Suprapubic skin (tissue), 3 donors: ENCODE measurements around the gene TCERG1L.

Source experiments
- CTCF ChIP-seq, 2 donors: fragments of 200-600 bp in 1 of 2; fragments of 450-650 bp in 1 of 2; sonication (generic) in 1 of 2; IDR thresholded peaks; one replicate each; pipeline ENCODE4 v1.5.1; 2016 to 2019; ENCODE audit warnings: antibody characterized with exemption in 2 of 2, mild to moderate bottlenecking in 1 of 2, moderate library complexity in 1 of 2
- POLR2A ChIP-seq, 2 donors: fragments of 450-650 bp; IDR thresholded peaks; one replicate each; pipeline ENCODE4 v1.6.1; 2017; ENCODE audit warnings: antibody characterized with exemption in 2 of 2, mild to moderate bottlenecking in 2 of 2, moderate library complexity in 2 of 2

DNA sequence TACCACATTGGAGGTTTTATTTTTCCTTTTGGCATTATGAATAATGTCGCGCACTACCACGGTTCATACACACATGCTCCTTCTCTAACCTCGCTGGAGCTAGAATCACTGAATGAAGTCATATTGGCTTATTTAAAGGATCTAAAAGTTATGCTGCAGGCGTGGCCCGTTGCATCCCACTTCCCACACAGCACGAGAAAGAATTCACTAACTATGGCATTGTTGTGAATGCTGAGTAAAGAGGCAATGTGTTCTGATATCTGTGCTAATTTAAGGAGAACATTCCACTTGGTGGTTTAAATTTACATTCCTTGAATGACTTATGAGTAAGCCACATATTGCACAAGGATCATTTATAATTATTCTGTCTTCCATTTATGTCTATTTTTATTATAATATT, 20.7 kb downstream of the TCERG1L start:
- no peak for TF ChIP-seq CTCF (IDR thresholded peaks at IDR 0.05)
- no peak for TF ChIP-seq POLR2A (IDR thresholded peaks at IDR 0.05)
